ENCODE measurements around the gene SS18. TPM values are rescaled to one million over a fixed set of nuclear protein-coding genes. Genes with fewer than 3 reads are reported as not detected.

The SS18 gene
- total RNA-seq, 1 donor from 2014 or later: 81.4 TPM

GRCh38 chr18:26036635-26037034, 53.8 kb downstream of the SS18 start:
- H3K4me1 Mint-ChIP-seq: peaks cover 5% of the 10 kb centered on the region
- H3K9me3 Mint-ChIP-seq: no peaks in the 10 kb centered on the region
- no peak overlapping the region for H3K27ac Mint-ChIP-seq (ENCODE audit: unreplicated experiment)
- no peaks in the 10 kb centered on the region for H3K27me3 Mint-ChIP-seq (ENCODE audit: low read depth)
- H3K36me3 Mint-ChIP-seq (ENCODE audit: low read depth): peaks cover 19% of the 10 kb centered on the region
- TF ChIP-seq, protein P1, sequence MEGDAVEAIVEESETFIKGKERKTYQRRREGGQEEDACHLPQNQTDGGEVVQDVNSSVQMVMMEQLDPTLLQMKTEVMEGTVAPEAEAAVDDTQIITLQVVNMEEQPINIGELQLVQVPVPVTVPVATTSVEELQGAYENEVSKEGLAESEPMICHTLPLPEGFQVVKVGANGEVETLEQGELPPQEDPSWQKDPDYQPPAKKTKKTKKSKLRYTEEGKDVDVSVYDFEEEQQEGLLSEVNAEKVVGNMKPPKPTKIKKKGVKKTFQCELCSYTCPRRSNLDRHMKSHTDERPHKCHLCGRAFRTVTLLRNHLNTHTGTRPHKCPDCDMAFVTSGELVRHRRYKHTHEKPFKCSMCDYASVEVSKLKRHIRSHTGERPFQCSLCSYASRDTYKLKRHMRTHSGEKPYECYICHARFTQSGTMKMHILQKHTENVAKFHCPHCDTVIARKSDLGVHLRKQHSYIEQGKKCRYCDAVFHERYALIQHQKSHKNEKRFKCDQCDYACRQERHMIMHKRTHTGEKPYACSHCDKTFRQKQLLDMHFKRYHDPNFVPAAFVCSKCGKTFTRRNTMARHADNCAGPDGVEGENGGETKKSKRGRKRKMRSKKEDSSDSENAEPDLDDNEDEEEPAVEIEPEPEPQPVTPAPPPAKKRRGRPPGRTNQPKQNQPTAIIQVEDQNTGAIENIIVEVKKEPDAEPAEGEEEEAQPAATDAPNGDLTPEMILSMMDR (conservative IDR thresholded peaks at IDR 0.05): no peak
- no peak for DNase-seq (ENCODE audit: low read depth, low spot score)
- H3K4me3 Mint-ChIP-seq: no peak overlapping the region

- no peak for DNase-seq (ENCODE audit: low read depth, low spot score)
- Mint-ChIP-seq H3K27me3 (ENCODE audit: low read depth) (no peaks in the 10 kb centered on the region), H3K36me3 (ENCODE audit: low read depth) (peaks cover 27% of the 10 kb centered on the region), H3K9me3 (no peaks in the 10 kb centered on the region), H3K4me3 (no peak overlapping the region), H3K27ac (ENCODE audit: unreplicated experiment) (no peak overlapping the region), H3K4me1 (no peaks in the 10 kb centered on the region)
- TF ChIP-seq, protein P1 (conservative IDR thresholded peaks at IDR 0.05): no peak
These were observed 55.4 kb downstream of the SS18 start for GRCh38 chr18:26034850-26035497.

- Mint-ChIP-seq H3K4me1 (peaks cover 17% of the 10 kb centered on the region), H3K9me3 (no peaks in the 10 kb centered on the region), H3K4me3 (no peak overlapping the region), H3K27ac (ENCODE audit: unreplicated experiment) (no peak overlapping the region), H3K27me3 (ENCODE audit: low read depth) (no peaks in the 10 kb centered on the region), H3K36me3 (ENCODE audit: low read depth) (peaks cover 55% of the 10 kb centered on the region)
- DNase-seq (ENCODE audit: low read depth, low spot score): no peak
- TF ChIP-seq, protein P1 (conservative IDR thresholded peaks at IDR 0.05): no peak
These were observed 67.8 kb downstream of the SS18 start for GRCh38 chr18:26022585-26022984.

DNA sequence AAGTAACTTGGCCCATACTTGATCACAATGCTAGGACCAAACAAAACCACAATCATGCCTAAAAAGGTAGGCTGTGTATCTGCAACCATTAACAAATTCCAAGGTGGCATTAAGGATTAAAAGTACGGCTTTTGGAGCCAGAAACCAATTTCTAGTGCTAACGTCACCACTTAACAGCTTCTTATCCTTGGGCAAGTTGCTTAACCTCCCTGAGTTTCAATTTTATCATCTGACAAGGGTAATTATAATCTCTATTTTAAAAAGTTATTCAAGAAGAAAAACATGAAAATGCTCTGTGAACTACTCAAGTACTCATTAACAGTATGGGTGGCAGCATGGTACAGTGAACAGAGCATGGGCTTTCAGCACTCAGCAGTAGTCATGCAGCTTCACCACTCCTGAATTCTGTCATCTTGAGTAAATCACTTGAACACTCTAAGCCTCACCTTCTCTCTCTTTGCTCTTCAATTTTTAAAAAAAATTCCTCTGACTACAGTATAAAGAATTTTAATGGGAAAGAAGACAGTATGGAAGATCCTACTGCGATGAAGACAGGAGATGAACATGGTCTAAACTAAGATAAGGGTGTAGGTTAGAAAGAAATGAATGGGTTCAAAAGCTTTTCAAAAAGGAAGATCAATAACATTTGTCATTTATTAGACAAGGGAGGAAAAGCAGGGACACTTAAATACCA, 69.2 kb downstream of the SS18 start:
- H3K27me3 Mint-ChIP-seq (ENCODE audit: low read depth): no peaks in the 10 kb centered on the region
- no peak for DNase-seq (ENCODE audit: low read depth, low spot score)
- H3K36me3 Mint-ChIP-seq (ENCODE audit: low read depth): peaks cover 55% of the 10 kb centered on the region
- TF ChIP-seq, protein P1 (conservative IDR thresholded peaks at IDR 0.05): no peak
- H3K4me3 Mint-ChIP-seq: no peak overlapping the region
- peaks cover 17% of the 10 kb centered on the region for H3K4me1 Mint-ChIP-seq
- peak overlapping the region; percentile 1 for H3K27ac Mint-ChIP-seq (ENCODE audit: unreplicated experiment)
- H3K9me3 Mint-ChIP-seq: no peaks in the 10 kb centered on the region

GRCh38 chr18:26017929-26018328, 72.5 kb downstream of the SS18 start:
- Mint-ChIP-seq H3K9me3 (no peaks in the 10 kb centered on the region), H3K4me3 (no peak overlapping the region), H3K4me1 (peaks cover 17% of the 10 kb centered on the region), H3K27me3 (ENCODE audit: low read depth) (no peaks in the 10 kb centered on the region), H3K27ac (ENCODE audit: unreplicated experiment) (no peak overlapping the region), H3K36me3 (ENCODE audit: low read depth) (peaks cover 34% of the 10 kb centered on the region)
- TF ChIP-seq, protein P1 (conservative IDR thresholded peaks at IDR 0.05): peak; percentile 51
- no peak for DNase-seq (ENCODE audit: low read depth, low spot score)

All from neural crest cell (in vitro differentiated cells).